GM23338 (cell line): ENCODE measurements around the gene DGKD. TPM values are rescaled to one million over a fixed set of nuclear protein-coding genes. Genes with fewer than 3 reads are reported as not detected.

Source experiments
- ATAC-seq: fragments of 200-7000 bp; cut with Tn5 transposase; 3 replicates; pipeline ENCODE4 v1.9.1; 2020
- DNase-seq: peaks from one replicate; pipeline ENCODE4 v3.0.0-alpha.2; 2015; ENCODE audit warnings: low spot score
- H2AFZ ChIP-seq: fragments of 200-600 bp; sonication (generic); 2 replicates; pipeline ENCODE4 v1.8.0; 2016; ENCODE audit warnings: antibody characterized with exemption, mild to moderate bottlenecking, moderate library complexity
- H3F3A ChIP-seq: fragments of 200-600 bp; sonication (generic); replicated peaks from 2 replicates; pipeline ENCODE4 v1.8.0; 2017; ENCODE audit warnings: antibody characterized with exemption, mixed run types, low read depth
- H3K27ac ChIP-seq: fragments of 200-600 bp; sonication (generic); 2 replicates; pipeline ENCODE4 v1.6.1; 2016; ENCODE audit warnings: low read depth
- H3K27me3 ChIP-seq: fragments of 200-600 bp; sonication (generic); 2 replicates; pipeline ENCODE4 v1.8.0; 2016; ENCODE audit warnings: mild to moderate bottlenecking, mixed run types, moderate library complexity; ENCODE audit not compliant: insufficient read depth
- H3K36me3 ChIP-seq: fragments of 200-600 bp; sonication (generic); 2 replicates; pipeline ENCODE4 v1.8.0; 2016; ENCODE audit warnings: mild to moderate bottlenecking; ENCODE audit not compliant: insufficient read depth
- H3K4me1 ChIP-seq: fragments of 200-600 bp; sonication (generic); 2 replicates; pipeline ENCODE4 v1.8.0; 2016; ENCODE audit warnings: mild to moderate bottlenecking, moderate library complexity; ENCODE audit not compliant: insufficient read depth
- H3K4me2 ChIP-seq: fragments of 200-600 bp; sonication (generic); 2 replicates; pipeline ENCODE4 v1.7.1; 2017; ENCODE audit warnings: mixed run types
- H3K4me3 ChIP-seq: fragments of 200-600 bp; sonication (generic); 2 replicates; pipeline ENCODE4 v1.6.1; 2016; ENCODE audit warnings: mixed run types
- H3K79me2 ChIP-seq: fragments of 200-600 bp; sonication (generic); replicated peaks from 2 replicates; pipeline ENCODE4 v1.8.0; 2017; ENCODE audit warnings: mild to moderate bottlenecking; ENCODE audit not compliant: insufficient read depth
- H3K9me2 ChIP-seq: fragments of 200-600 bp; sonication (generic); 2 replicates; pipeline ENCODE4 v1.8.0; 2017; ENCODE audit not compliant: insufficient read depth
- H4K20me1 ChIP-seq: fragments of 200-600 bp; sonication (generic); replicated peaks from 2 replicates; pipeline ENCODE4 v1.8.0; 2017; ENCODE audit warnings: mild to moderate bottlenecking; ENCODE audit not compliant: insufficient read depth
- H3K27ac Mint-ChIP-seq: 2 replicates; pipeline ENCODE4 v1.8.0; 2020; ENCODE audit warnings: inconsistent platforms, mild to moderate bottlenecking, moderate library complexity, mixed read lengths
- H3K27me3 Mint-ChIP-seq: 3 replicates; pipeline ENCODE4 v1.8.0; 2022; ENCODE audit warnings: low read depth, mild to moderate bottlenecking, moderate library complexity, mixed read lengths, inconsistent platforms; ENCODE audit not compliant: insufficient read depth, poor library complexity
- H3K36me3 Mint-ChIP-seq: 3 replicates; pipeline ENCODE4 v1.8.0; 2021; ENCODE audit warnings: low read depth, mild to moderate bottlenecking, inconsistent platforms, moderate library complexity, mixed read lengths
- H3K4me1 Mint-ChIP-seq: 3 replicates; pipeline ENCODE4 v1.8.0; 2020; ENCODE audit warnings: mild to moderate bottlenecking, inconsistent platforms, mixed read lengths
- H3K4me3 Mint-ChIP-seq: 3 replicates; pipeline ENCODE4 v1.8.0; 2021; ENCODE audit warnings: moderate library complexity, mild to moderate bottlenecking, inconsistent platforms, mixed read lengths
- H3K9me3 Mint-ChIP-seq: 3 replicates; pipeline ENCODE4 v1.8.0; 2020; ENCODE audit warnings: moderate library complexity, mild to moderate bottlenecking, inconsistent platforms, mixed read lengths
- CREB1 ChIP-seq: fragments of 250-450 bp; sonication (Bioruptor Pico); IDR thresholded peaks from 2 replicates; pipeline ENCODE4 v1.5.0; 2020; ENCODE audit warnings: low read depth, mild to moderate bottlenecking, moderate library complexity
- EZH2 ChIP-seq: fragments of 200-600 bp; sonication (generic); IDR thresholded peaks from one replicate; pipeline ENCODE4 v1.8.0; 2017; ENCODE audit warnings: antibody characterized with exemption, mild to moderate bottlenecking, low read depth; ENCODE audit not compliant: unreplicated experiment
- STAT1 ChIP-seq: IDR thresholded peaks from one replicate; pipeline ENCODE4 v1.6.1; 2016; ENCODE audit warnings: antibody characterized with exemption; ENCODE audit not compliant: unreplicated experiment
- ZNF331 ChIP-seq: fragments of 250-450 bp; sonication (Bioruptor Pico); IDR thresholded peaks from 2 replicates; pipeline ENCODE4 v1.5.0; 2020; ENCODE audit warnings: low read depth, mild to moderate bottlenecking, moderate library complexity
- polyA plus RNA-seq: library from polyadenylated mRNA; unstranded; fragments of >200 nt; fragmentation: Nextera tagmentation; extraction: Ambion mirVana; gene quantifications from 2 replicates; pipeline ENCODE4 v1.2.1, GENCODE V29; 2016
- total RNA-seq: library from RNA; depleted of rRNA; stranded (reverse); fragments of >200 nt; shearing (Covaris generic); gene quantifications from 2 replicates; pipeline ENCODE4 v1.2.3, GENCODE V29; 2014
- TF ChIP-seq, protein P1 (sequence below): fragments of 250-450 bp; sonication (Bioruptor Pico); IDR thresholded peaks from 2 replicates; pipeline ENCODE4 v1.5.0; 2020; ENCODE audit warnings: mild to moderate bottlenecking, moderate library complexity

DGKD gene
- total and polyA plus RNA-seq, 2 experiments from 2014 or later = 11.1 to 23.4 TPM

GRCh38 chr2:233498126-233498525 is 143.8 kb downstream of the DGKD start (continued):
- no peak for TF ChIP-seq ZNF331 (CRISPR knock-in tag)
- TF ChIP-seq, protein P1, sequence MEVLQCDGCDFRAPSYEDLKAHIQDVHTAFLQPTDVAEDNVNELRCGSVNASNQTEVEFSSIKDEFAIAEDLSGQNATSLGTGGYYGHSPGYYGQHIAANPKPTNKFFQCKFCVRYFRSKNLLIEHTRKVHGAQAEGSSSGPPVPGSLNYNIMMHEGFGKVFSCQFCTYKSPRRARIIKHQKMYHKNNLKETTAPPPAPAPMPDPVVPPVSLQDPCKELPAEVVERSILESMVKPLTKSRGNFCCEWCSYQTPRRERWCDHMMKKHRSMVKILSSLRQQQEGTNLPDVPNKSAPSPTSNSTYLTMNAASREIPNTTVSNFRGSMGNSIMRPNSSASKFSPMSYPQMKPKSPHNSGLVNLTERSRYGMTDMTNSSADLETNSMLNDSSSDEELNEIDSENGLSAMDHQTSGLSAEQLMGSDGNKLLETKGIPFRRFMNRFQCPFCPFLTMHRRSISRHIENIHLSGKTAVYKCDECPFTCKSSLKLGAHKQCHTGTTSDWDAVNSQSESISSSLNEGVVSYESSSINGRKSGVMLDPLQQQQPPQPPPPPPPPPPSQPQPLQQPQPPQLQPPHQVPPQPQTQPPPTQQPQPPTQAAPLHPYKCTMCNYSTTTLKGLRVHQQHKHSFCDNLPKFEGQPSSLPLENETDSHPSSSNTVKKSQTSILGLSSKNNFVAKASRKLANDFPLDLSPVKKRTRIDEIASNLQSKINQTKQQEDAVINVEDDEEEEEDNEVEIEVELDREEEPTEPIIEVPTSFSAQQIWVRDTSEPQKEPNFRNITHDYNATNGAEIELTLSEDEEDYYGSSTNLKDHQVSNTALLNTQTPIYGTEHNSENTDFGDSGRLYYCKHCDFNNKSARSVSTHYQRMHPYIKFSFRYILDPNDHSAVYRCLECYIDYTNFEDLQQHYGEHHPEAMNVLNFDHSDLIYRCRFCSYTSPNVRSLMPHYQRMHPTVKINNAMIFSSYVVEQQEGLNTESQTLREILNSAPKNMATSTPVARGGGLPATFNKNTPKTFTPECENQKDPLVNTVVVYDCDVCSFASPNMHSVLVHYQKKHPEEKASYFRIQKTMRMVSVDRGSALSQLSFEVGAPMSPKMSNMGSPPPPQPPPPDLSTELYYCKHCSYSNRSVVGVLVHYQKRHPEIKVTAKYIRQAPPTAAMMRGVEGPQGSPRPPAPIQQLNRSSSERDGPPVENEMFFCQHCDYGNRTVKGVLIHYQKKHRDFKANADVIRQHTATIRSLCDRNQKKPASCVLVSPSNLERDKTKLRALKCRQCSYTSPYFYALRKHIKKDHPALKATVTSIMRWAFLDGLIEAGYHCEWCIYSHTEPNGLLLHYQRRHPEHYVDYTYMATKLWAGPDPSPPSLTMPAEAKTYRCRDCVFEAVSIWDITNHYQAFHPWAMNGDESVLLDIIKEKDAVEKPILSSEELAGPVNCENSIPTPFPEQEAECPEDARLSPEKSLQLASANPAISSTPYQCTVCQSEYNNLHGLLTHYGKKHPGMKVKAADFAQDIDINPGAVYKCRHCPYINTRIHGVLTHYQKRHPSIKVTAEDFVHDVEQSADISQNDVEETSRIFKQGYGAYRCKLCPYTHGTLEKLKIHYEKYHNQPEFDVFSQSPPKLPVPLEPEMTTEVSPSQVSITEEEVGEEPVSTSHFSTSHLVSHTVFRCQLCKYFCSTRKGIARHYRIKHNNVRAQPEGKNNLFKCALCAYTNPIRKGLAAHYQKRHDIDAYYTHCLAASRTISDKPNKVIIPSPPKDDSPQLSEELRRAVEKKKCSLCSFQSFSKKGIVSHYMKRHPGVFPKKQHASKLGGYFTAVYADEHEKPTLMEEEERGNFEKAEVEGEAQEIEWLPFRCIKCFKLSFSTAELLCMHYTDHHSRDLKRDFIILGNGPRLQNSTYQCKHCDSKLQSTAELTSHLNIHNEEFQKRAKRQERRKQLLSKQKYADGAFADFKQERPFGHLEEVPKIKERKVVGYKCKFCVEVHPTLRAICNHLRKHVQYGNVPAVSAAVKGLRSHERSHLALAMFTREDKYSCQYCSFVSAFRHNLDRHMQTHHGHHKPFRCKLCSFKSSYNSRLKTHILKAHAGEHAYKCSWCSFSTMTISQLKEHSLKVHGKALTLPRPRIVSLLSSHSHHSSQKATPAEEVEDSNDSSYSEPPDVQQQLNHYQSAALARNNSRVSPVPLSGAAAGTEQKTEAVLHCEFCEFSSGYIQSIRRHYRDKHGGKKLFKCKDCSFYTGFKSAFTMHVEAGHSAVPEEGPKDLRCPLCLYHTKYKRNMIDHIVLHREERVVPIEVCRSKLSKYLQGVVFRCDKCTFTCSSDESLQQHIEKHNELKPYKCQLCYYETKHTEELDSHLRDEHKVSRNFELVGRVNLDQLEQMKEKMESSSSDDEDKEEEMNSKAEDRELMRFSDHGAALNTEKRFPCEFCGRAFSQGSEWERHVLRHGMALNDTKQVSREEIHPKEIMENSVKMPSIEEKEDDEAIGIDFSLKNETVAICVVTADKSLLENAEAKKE (CRISPR knock-in tag) = no peak
- no peak for TF ChIP-seq CREB1 (CRISPR knock-in tag)
- TF ChIP-seq EZH2 = no peak
- TF ChIP-seq STAT1 = no peak

GRCh38 chr2:233499928-233500327 is 145.6 kb downstream of the DGKD start:
- peaks cover 7% of the 10 kb centered on the region; the same call in 2 of the 3 replicates for H3K36me3 Mint-ChIP-seq
- no peaks in the 10 kb centered on the region for H3K9me2 ChIP-seq
- no peak for ATAC-seq
- DNase-seq = no peak
- H3F3A ChIP-seq = no peaks in the 10 kb centered on the region
- H3K4me3 ChIP-seq = no peak overlapping the region
- peaks cover 7% of the 10 kb centered on the region; the same call in 1 of the 3 replicates for H3K9me3 Mint-ChIP-seq
- no peak overlapping the region for H3K27ac ChIP-seq
- no peak overlapping the region for H3K4me2 ChIP-seq
- TF ChIP-seq ZNF331 (CRISPR knock-in tag) = no peak
- no peaks in the 10 kb centered on the region for H3K79me2 ChIP-seq
- peaks cover 7% of the 10 kb centered on the region; the same call in 2 of the 3 replicates for H3K4me1 Mint-ChIP-seq
- H3K27ac Mint-ChIP-seq = no peak overlapping the region
- no peaks in the 10 kb centered on the region for H3K27me3 Mint-ChIP-seq
- no peaks in the 10 kb centered on the region for H3K4me1 ChIP-seq
- H3K27me3 ChIP-seq = no peaks in the 10 kb centered on the region
- H3K36me3 ChIP-seq = no peaks in the 10 kb centered on the region; the same call in 1 of the 2 replicates
- H3K4me3 Mint-ChIP-seq = no peak overlapping the region
- H2AFZ ChIP-seq = no peak overlapping the region
- no peaks in the 10 kb centered on the region for H4K20me1 ChIP-seq
